Measurements from ENCODE around the gene LGALS7.
"Not testable (repeated sequence)": the region's sequence is repeated elsewhere in the genome, so short reads cannot be mapped to it uniquely, and the experiment has no call there.

Gene LGALS7

GRCh38 chr19:38770228-38770948, 2.9 kb downstream of the LGALS7 start:
- not testable (repeated sequence) for DNase-seq

GRCh38 chr19:38769635-38770211, 3.6 kb downstream of the LGALS7 start:
- DNase-seq, result peak; percentile 90

- no peak for DNase-seq
These were observed 6.9 kb downstream of the LGALS7 start for GRCh38 chr19:38766276-38767047.

- DNase-seq, result no peak
These were observed 8.1 kb downstream of the LGALS7 start for GRCh38 chr19:38765214-38765613.

- no peak for DNase-seq
These were observed 9.5 kb downstream of the LGALS7 start for GRCh38 chr19:38763795-38764220.

GRCh38 chr19:38761884-38762389, 11.4 kb downstream of the LGALS7 start:
- not testable (repeated sequence) for DNase-seq

GRCh38 chr19:38760805-38761517, 12.4 kb downstream of the LGALS7 start:
- not testable (repeated sequence) for DNase-seq

GRCh38 chr19:38759590-38760003, 13.7 kb downstream of the LGALS7 start:
- DNase-seq, result peak; percentile 55

- not testable (repeated sequence) for DNase-seq
These were observed 19.1 kb downstream of the LGALS7 start for GRCh38 chr19:38754196-38754595.

- not testable (repeated sequence) for DNase-seq
These were observed 19.5 kb downstream of the LGALS7 start for GRCh38 chr19:38753783-38754182.

- DNase-seq, result no peak
These were observed 28.0 kb downstream of the LGALS7 start for GRCh38 chr19:38745316-38745715.

- DNase-seq, result no peak
These were observed 28.4 kb downstream of the LGALS7 start for GRCh38 chr19:38744874-38745273.

GRCh38 chr19:38744298-38744681, 29.0 kb downstream of the LGALS7 start, which contains the start of gene CAPN12:
Gene CAPN12 (minus strand): TSS chr19:38744474. CDS start chr19:38744165, 309 bp downstream.
- DNase-seq, result no peak

GRCh38 chr19:38743394-38744297, 29.7 kb downstream of the LGALS7 start:
- no peak for DNase-seq

GRCh38 chr19:38742906-38743305, 30.4 kb downstream of the LGALS7 start:
- no peak for DNase-seq

- DNase-seq, result no peak
These were observed 31.0 kb downstream of the LGALS7 start for GRCh38 chr19:38742296-38742695.

- DNase-seq, result no peak
These were observed 31.6 kb downstream of the LGALS7 start for GRCh38 chr19:38741670-38742069.

- DNase-seq, result no peak
These were observed 32.4 kb downstream of the LGALS7 start for GRCh38 chr19:38740932-38741331.

GRCh38 chr19:38740257-38740592, 33.1 kb downstream of the LGALS7 start:
- no peak for DNase-seq

GRCh38 chr19:38739440-38740256, 33.7 kb downstream of the LGALS7 start:
- peak; percentile 1 for DNase-seq

All from inflammatory macrophage treated with lipopolysaccharide for 4 hours (primary cell).